ENCODE results near the gene IL17RC.
"Not testable (repeated sequence)": the region's sequence is repeated elsewhere in the genome, so short reads cannot be mapped to it uniquely, and the experiment has no call there.

IL17RC gene

DNA sequence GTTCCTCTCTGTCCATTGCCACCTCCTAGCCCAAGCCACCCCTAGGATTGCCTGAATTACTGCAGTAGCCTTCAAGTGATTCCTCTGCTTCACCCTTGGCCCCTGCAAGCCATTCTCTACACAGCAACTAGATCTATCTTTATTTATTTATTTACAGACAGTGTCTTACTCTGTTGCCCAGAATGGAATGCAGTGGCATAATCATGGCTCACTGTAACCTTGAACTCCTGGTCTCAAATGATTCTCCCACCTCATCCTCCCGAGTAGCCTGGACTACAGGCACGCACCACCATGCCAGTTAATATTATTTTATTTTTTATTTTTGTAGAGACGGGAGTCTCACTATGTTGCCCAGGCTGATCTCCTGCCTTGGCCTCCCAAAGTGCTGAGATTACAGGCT, 28.4 kb upstream of the IL17RC start:
- H3K9me3 Mint-ChIP-seq = no peaks in the 10 kb centered on the region
- peaks cover 20% of the 10 kb centered on the region for H3K36me3 Mint-ChIP-seq
- no peak for ATAC-seq
- peaks cover 24% of the 10 kb centered on the region for H3K4me1 Mint-ChIP-seq
- no peaks in the 10 kb centered on the region for H3K27me3 Mint-ChIP-seq
- no peak overlapping the region for H3K4me3 Mint-ChIP-seq
- no peak overlapping the region for H3K27ac Mint-ChIP-seq

DNA sequence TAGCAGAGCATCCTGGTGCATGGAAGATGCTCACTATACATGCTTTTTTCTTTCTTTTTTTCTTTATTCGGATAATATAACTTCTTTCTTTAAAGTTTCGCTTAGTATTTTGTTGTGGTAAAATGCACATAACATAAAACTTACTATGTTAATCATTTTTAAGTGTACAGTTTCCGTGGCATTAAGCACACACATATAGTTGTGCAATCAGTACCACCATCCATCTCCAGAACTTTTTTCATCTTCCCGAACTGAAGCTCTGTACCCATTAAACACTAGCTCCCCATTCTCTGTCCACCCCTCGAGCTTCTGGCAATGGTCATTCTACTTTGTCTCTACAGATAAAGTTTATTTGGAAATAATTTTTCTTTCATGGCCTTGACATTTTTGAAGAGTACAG, 27.5 kb upstream of the IL17RC start:
- no peaks in the 10 kb centered on the region for H3K27me3 Mint-ChIP-seq
- peaks cover 27% of the 10 kb centered on the region for H3K36me3 Mint-ChIP-seq
- peaks cover 31% of the 10 kb centered on the region for H3K4me1 Mint-ChIP-seq
- no peak for ATAC-seq
- H3K4me3 Mint-ChIP-seq = no peak overlapping the region
- H3K9me3 Mint-ChIP-seq = no peaks in the 10 kb centered on the region
- H3K27ac Mint-ChIP-seq = peak overlapping the region; percentile 98

- peaks cover 34% of the 10 kb centered on the region for H3K36me3 Mint-ChIP-seq
- no peaks in the 10 kb centered on the region for H3K27me3 Mint-ChIP-seq
- H3K4me3 Mint-ChIP-seq = peak within 1 kb of the TSS; percentile 95
- ATAC-seq = peak; percentile 93
- peak within 1 kb of the TSS; percentile 98 for H3K27ac Mint-ChIP-seq
- H3K9me3 Mint-ChIP-seq = no peaks in the 10 kb centered on the region
- H3K4me1 Mint-ChIP-seq = peaks cover 39% of the 10 kb centered on the region
Observed at GRCh38 chr3:9890249-9891071, 26.4 kb upstream of the IL17RC start, which contains the start of gene JAGN1. Gene JAGN1, plus strand, starts transcription at chr3:9890610. Its CDS starts 113 bp downstream, at chr3:9890723.

GRCh38 chr3:9891072-9891622, 25.8 kb upstream of the IL17RC start:
- no peak for ATAC-seq
- H3K27me3 Mint-ChIP-seq = no peaks in the 10 kb centered on the region
- H3K9me3 Mint-ChIP-seq = no peaks in the 10 kb centered on the region
- H3K36me3 Mint-ChIP-seq = peaks cover 34% of the 10 kb centered on the region
- peaks cover 39% of the 10 kb centered on the region for H3K4me1 Mint-ChIP-seq
- H3K27ac Mint-ChIP-seq = peak overlapping the region; percentile 98
- H3K4me3 Mint-ChIP-seq = peak overlapping the region; percentile 95

- ATAC-seq = no peak
- H3K4me3 Mint-ChIP-seq = no peak overlapping the region
- peaks cover 34% of the 10 kb centered on the region for H3K36me3 Mint-ChIP-seq
- no peaks in the 10 kb centered on the region for H3K27me3 Mint-ChIP-seq
- H3K4me1 Mint-ChIP-seq = peaks cover 49% of the 10 kb centered on the region
- H3K9me3 Mint-ChIP-seq = no peaks in the 10 kb centered on the region
- H3K27ac Mint-ChIP-seq = no peak overlapping the region
Observed at GRCh38 chr3:9893739-9894138, 23.2 kb upstream of the IL17RC start.

GRCh38 chr3:9895715-9896114, 21.2 kb upstream of the IL17RC start:
- not testable (repeated sequence) for H3K27ac Mint-ChIP-seq, H3K27me3 Mint-ChIP-seq, H3K9me3 Mint-ChIP-seq, H3K4me3 Mint-ChIP-seq, ATAC-seq
- Mint-ChIP-seq H3K4me1 (peaks cover 49% of the 10 kb centered on the region), H3K36me3 (peaks cover 34% of the 10 kb centered on the region)

DNA sequence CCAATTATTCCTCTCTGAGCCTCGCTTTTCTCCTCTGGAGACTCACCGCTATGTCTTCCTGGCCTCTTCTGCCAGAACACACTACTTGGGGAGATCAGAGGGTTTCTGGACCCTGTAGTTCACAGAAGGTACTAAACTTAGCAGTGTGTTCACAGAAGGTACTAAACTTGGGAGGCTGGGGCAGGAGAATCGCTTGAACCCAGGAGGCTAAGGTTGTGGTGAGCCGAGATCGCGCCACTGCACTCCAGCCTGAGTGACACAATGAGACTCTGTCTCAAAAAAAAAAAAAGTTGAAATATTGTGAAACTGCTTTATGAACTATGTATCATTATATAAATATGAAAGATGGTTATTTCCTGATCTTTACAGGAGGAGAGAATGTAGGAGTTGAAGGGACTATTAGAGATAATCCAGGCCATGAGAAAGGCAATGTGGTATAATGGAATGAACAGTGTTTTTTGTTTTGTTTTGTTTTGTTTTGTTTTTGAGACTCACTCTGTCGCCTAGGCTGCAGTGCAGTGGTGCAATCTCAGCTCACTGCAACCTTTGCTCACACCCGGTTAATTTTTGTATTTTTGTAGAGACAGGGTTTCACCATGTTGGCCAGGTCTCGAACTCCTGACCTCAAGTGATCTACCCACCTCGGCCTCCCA, 20.0 kb upstream of the IL17RC start:
- H3K4me3 Mint-ChIP-seq, ATAC-seq, H3K27me3 Mint-ChIP-seq, H3K9me3 Mint-ChIP-seq, H3K27ac Mint-ChIP-seq: not testable (repeated sequence)
- H3K4me1 Mint-ChIP-seq = peaks cover 40% of the 10 kb centered on the region
- peaks cover 28% of the 10 kb centered on the region for H3K36me3 Mint-ChIP-seq

GRCh38 chr3:9897408-9898372, 19.2 kb upstream of the IL17RC start:
- Mint-ChIP-seq H3K36me3 (peaks cover 22% of the 10 kb centered on the region), H3K27ac (peak overlapping the region; percentile 20), H3K4me3 (no peak overlapping the region), H3K9me3 (no peaks in the 10 kb centered on the region), H3K4me1 (peaks cover 32% of the 10 kb centered on the region), H3K27me3 (no peaks in the 10 kb centered on the region)
- no peak for ATAC-seq

GRCh38 chr3:9898467-9899241, 18.2 kb upstream of the IL17RC start:
- no peak for ATAC-seq
- H3K27ac Mint-ChIP-seq = peak overlapping the region; percentile 20
- no peak overlapping the region for H3K4me3 Mint-ChIP-seq
- no peaks in the 10 kb centered on the region for H3K9me3 Mint-ChIP-seq
- H3K4me1 Mint-ChIP-seq = peaks cover 30% of the 10 kb centered on the region
- peaks cover 12% of the 10 kb centered on the region for H3K36me3 Mint-ChIP-seq
- H3K27me3 Mint-ChIP-seq = no peaks in the 10 kb centered on the region

DNA sequence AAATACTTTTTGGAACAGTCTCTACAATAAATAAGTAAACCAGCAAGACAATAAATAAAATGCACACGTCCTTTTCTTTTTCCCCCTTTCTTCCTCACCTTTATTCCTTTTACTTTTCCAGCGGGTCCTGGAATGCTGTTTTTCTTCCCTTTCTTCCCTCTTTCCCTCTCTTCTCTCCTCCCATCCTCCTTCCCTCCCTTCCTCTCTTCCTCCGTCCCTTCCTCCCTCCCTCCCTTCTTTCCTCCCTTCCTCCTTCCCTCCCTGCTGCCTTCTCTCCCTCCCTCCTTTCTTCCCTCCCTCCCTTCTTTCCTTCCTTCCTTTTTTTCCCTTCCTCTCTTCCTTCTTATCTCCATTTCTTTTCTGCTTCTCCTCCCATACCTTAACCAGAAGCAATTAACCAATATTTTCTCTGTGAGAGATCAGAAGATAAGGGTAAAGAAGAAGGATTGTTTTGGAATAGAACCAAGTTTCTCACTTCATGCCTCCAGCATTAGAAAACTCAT, 17.6 kb upstream of the IL17RC start:
- Mint-ChIP-seq H3K4me3 (no peak overlapping the region), H3K27ac (no peak overlapping the region), H3K9me3 (no peaks in the 10 kb centered on the region), H3K36me3 (peaks cover 7% of the 10 kb centered on the region), H3K4me1 (peaks cover 24% of the 10 kb centered on the region), H3K27me3 (no peaks in the 10 kb centered on the region)
- no peak for ATAC-seq

DNA sequence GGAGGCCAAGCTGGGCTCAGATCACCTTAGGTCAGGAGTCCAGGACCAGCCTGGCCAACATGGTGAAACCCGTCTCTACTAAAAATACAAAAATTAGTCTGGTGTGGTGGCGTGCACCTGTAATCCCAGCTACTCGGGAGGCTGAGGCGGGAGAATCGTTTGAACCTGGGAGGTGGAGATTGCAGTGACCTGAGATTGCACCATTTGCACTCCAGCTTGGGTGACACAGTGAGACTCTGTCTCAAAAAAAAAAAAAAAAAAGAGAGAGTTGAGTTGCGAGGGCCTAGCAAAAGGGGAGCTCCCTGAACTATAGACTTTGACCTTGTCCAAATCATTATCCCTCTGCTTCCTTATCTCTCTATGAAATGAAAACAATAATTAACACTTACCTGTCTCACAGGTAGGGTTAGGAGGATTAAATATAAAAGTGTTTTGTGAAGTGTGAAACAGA, 15.9 kb upstream of the IL17RC start:
- not testable (repeated sequence) for H3K27ac Mint-ChIP-seq, H3K9me3 Mint-ChIP-seq, H3K4me3 Mint-ChIP-seq, H3K27me3 Mint-ChIP-seq, ATAC-seq, H3K36me3 Mint-ChIP-seq
- H3K4me1 Mint-ChIP-seq = peaks cover 16% of the 10 kb centered on the region

GRCh38 chr3:9901967-9902366, 14.9 kb upstream of the IL17RC start:
- no peak for ATAC-seq
- Mint-ChIP-seq H3K36me3 (no peaks in the 10 kb centered on the region), H3K27me3 (no peaks in the 10 kb centered on the region), H3K4me3 (no peak overlapping the region), H3K9me3 (no peaks in the 10 kb centered on the region), H3K27ac (no peak overlapping the region), H3K4me1 (peaks cover 16% of the 10 kb centered on the region)

DNA sequence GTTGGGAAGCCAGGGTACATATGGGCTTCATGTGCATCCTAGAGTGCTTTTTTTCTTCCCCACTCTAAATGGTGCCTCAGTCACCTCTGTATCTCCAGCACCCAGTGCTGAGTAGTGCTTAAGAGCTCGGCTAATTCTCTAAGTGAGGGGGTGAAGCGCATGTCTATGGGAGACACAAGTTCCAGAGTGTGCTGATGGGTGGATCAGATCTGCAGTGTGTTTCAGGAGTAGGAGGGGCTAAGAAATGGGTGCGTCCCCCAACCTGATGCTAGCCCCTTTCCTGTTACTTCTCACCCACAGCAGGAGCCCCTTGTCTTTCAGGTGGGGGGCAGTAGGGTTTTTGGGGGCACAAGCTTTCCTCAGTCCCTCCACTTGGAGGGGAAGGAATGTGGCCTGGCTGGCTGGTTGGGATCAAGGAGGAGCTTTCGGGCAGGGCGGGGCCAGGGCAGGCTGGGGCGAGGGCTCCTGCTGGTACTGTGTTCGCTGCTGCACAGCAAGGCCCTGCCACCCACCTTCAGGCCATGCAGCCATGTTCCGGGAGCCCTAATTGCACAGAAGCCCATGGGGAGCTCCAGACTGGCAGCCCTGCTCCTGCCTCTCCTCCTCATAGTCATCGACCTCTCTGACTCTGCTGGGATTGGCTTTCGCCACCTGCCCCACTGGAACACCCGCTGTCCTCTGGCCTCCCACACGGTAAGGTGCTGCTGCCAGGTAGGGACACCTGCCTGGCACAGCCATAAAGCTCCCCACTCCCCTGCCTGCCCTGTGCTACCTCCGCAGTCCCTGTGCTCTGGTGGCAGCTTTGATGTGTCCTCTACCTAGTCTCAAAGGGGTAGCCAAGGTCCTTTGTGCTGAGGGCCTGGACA, 14.3 kb upstream of the IL17RC start, which contains the start of gene IL17RE:
TSS of gene IL17RE (plus strand) at position 477 of the 866 bp plus-strand sequence. CDS start at position 562, 85 bp downstream.
- Mint-ChIP-seq H3K9me3 (no peaks in the 10 kb centered on the region), H3K27ac (no peak within 1 kb of the TSS), H3K36me3 (no peaks in the 10 kb centered on the region), H3K4me1 (peaks cover 16% of the 10 kb centered on the region), H3K27me3 (no peaks in the 10 kb centered on the region), H3K4me3 (no peak within 1 kb of the TSS)
- ATAC-seq = no peak

Data from stimulated activated memory B cell treated with anti-CD40 and anti-IgM and Interleukin-4, amounts not matched to agents 10 μg/mL and 1 μg/mL and 100 μg/mL, for 72 hours (primary cell).